MG63 (cell line): ENCODE measurements around the gene CCDC83. TPM values are rescaled to one million over a fixed set of nuclear protein-coding genes. Genes with fewer than 3 reads are reported as not detected.
"Not testable (repeated sequence)": the region's sequence is repeated elsewhere in the genome, so short reads cannot be mapped to it uniquely, and the experiment has no call there.

Experiments
- DNase-seq: peaks from one replicate; pipeline ENCODE4 v3.0.0-alpha.2; 2020
- H3K27me3 ChIP-seq: fragments of 250-450 bp; sonication (Bioruptor Pico); 2 replicates; pipeline ENCODE4 v1.5.1; 2020; ENCODE audit warnings: mild to moderate bottlenecking, moderate library complexity
- H3K36me3 ChIP-seq: fragments of 250-450 bp; sonication (Bioruptor Pico); 2 replicates; pipeline ENCODE4 v1.5.1; 2020; ENCODE audit warnings: mild to moderate bottlenecking, moderate library complexity
- H3K4me3 ChIP-seq: fragments of 250-450 bp; sonication (Bioruptor Pico); 2 replicates; pipeline ENCODE4 v1.5.1; 2020; ENCODE audit warnings: mild to moderate bottlenecking, moderate library complexity
- H3K9me3 ChIP-seq: fragments of 250-450 bp; sonication (Bioruptor Pico); 2 replicates; pipeline ENCODE4 v1.5.1; 2020; ENCODE audit warnings: mild to moderate bottlenecking, moderate library complexity
- total RNA-seq: library from RNA; depleted of rRNA; stranded (reverse); fragments of >200 nt; shearing (Covaris generic); gene quantifications from 2 replicates; pipeline ENCODE4 v1.2.3, GENCODE V29; 2014; ENCODE audit warnings: low replicate concordance

Gene CCDC83
- total RNA-seq, 1 experiment from 2014 or later = not detected

DNA sequence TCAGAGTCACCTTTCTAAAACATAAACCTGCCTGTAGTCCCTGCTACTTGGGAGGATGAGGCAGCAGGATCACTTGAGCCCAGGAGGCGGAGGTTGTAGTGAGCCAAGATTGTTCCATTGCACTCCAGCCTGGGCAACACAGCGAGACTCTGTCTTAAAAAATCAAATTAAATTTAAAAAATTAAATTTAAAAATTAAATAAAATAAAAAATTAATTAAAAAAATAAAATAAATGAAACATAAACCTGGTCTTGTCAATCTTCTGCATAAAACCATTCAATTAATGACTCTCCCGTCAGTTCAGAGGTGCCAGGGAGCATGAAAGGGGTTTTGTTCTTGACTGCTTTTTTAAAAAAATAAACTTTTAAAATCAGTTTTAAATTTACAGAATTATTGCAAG is 48.6 kb downstream of the CCDC83 start:
- no peak for DNase-seq
- no peaks in the 10 kb centered on the region for H3K9me3 ChIP-seq
- no peaks in the 10 kb centered on the region for H3K36me3 ChIP-seq
- no peak overlapping the region for H3K4me3 ChIP-seq
- H3K27me3 ChIP-seq = no peaks in the 10 kb centered on the region

GRCh38 chr11:85912414-85912813 is 57.2 kb downstream of the CCDC83 start:
- DNase-seq = no peak
- H3K9me3 ChIP-seq = 0 out of 2 replicates have a peak, but pooled peaks cover 3% of the 10 kb centered on the region
- H3K36me3 ChIP-seq = no peaks in the 10 kb centered on the region
- H3K4me3 ChIP-seq = no peak overlapping the region
- 0 out of 2 replicates have a peak, but pooled peaks cover 2% of the 10 kb centered on the region for H3K27me3 ChIP-seq

DNA sequence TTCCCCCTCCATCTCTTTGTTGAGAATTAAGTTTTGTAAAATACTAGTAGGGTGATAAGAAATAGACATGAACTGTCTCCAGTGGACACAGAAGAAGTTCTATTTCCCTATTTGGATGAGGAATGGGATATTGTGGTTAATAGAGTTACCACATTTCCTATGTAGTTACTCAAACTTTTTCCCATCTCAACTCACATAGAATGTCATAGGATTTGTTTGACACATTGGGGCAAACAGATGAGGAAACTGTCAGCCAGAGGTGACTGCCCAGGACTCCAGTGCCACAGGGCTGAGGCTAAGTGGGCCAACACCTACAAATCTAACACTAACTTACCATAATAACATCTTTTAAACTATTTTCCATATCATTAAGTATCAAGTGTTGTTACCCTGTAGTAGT is 58.3 kb downstream of the CCDC83 start:
- Histone ChIP-seq H3K4me3 (no peak overlapping the region), H3K36me3 (no peaks in the 10 kb centered on the region), H3K27me3 (0 out of 2 replicates have a peak, but pooled peaks cover 2% of the 10 kb centered on the region), H3K9me3 (0 out of 2 replicates have a peak, but pooled peaks cover 3% of the 10 kb centered on the region)
- no peak for DNase-seq

GRCh38 chr11:85914425-85914824 is 59.2 kb downstream of the CCDC83 start:
- H3K4me3 ChIP-seq = no peak overlapping the region
- DNase-seq = no peak
- H3K36me3 ChIP-seq = no peaks in the 10 kb centered on the region
- 0 out of 2 replicates have a peak, but pooled peaks cover 3% of the 10 kb centered on the region for H3K9me3 ChIP-seq
- 0 out of 2 replicates have a peak, but pooled peaks cover 2% of the 10 kb centered on the region for H3K27me3 ChIP-seq

DNA sequence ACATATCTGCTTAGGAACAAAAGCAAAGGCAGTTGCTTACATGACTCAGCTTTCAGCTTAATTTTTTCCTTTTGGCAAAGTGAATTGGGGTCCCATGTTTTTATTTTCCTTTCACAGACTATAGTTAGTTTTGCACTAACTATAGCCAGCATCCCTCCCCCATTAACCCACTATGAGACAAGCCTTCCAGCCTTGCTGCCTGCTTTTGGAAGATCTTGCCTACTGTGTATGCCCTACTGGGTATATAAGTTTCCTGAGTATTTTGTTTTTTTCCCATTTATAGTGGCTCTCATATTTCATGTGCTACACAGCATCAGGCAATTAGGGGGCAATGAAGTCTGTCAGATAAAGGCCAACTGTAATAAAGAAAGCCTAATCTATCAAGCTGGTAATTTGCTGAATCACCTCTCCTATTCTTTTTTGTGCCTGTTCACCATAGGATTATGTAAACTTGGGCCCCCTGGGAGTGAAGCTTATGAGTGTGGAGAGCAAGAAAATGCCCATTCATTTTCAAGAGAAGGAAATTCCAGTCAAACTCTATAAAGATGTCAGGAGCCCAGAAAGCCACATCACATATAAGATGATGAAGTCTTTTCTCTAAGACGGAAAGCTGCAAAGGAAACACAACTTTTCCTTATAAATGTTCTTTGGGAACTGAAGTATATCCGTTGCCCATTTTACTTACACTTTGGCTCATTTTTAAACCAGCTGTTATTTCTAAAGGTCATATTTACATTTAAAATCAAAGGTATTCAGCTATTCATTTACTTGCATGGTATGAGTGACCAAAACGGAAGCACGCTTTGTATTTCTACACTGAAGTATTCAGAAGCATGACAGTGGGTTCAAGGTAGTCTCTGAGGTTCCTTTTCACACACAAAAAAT is 64.0 kb downstream of the CCDC83 start:
- 0 out of 2 replicates have a peak, but pooled peaks cover 3% of the 10 kb centered on the region for H3K9me3 ChIP-seq
- H3K27me3 ChIP-seq = 0 out of 2 replicates have a peak, but pooled peaks cover 2% of the 10 kb centered on the region
- no peak for DNase-seq
- H3K36me3 ChIP-seq = no peaks in the 10 kb centered on the region
- H3K4me3 ChIP-seq = no peak overlapping the region

DNA sequence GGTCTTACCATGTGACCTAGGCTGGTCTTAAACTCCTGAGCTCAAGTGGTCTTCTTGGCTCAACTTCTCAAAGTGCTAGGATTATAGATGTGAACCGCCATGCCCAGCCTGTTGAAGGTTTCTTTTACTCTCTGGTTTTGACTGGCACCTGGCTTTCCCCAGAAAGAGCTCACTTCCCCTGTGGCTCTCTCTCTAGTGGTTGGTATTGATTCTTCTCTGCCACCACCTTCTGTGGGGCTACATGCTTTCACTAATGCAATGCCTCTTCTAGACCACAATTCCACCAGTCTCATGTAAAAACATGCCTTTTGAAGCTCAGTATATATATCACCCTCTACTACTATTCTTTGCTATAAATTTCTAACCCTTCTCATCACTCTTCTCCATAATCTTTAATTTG is 67.2 kb downstream of the CCDC83 start:
- H3K36me3 ChIP-seq = no peaks in the 10 kb centered on the region
- no peaks in the 10 kb centered on the region for H3K9me3 ChIP-seq
- peaks cover 2% of the 10 kb centered on the region; the same call in 1 of the 2 replicates for H3K27me3 ChIP-seq
- no peak overlapping the region for H3K4me3 ChIP-seq
- DNase-seq = no peak

DNA sequence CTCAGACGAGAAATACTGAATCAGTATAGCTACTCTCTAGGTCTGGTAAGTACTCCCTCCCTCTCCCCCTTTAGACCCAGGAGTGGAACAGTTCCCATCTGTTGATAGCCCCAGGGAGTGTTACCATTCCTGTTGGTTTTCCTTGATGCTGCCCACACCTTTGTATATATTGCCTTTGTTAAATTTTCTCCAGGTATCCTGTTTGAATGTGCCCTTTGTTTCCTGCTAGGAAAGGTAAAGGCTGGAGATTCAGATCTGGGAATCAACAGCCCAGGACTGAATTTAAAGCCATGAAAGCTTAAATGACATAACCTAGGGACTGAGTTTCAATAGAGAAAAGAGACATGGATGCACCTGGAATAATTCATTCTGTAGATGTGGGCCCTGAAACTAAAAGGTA is 68.3 kb downstream of the CCDC83 start:
- Histone ChIP-seq H3K27me3 (peaks cover 2% of the 10 kb centered on the region; the same call in 1 of the 2 replicates), H3K9me3 (no peaks in the 10 kb centered on the region)

GRCh38 chr11:85926653-85927214 is 71.6 kb downstream of the CCDC83 start:
- H3K4me3 ChIP-seq, H3K27me3 ChIP-seq, H3K9me3 ChIP-seq, H3K36me3 ChIP-seq, DNase-seq: not testable (repeated sequence)

More for the DNA sequence above, 68.3 kb downstream of the CCDC83 start:
- H3K36me3 ChIP-seq = no peaks in the 10 kb centered on the region
- no peak overlapping the region for H3K4me3 ChIP-seq
- no peak for DNase-seq

- Histone ChIP-seq H3K27me3 (no peaks in the 10 kb centered on the region; the same call in none of the 2 replicates), H3K9me3 (no peaks in the 10 kb centered on the region), H3K4me3 (no peak overlapping the region), H3K36me3 (no peaks in the 10 kb centered on the region)
- DNase-seq = no peak
These were observed 75.7 kb downstream of the CCDC83 start for GRCh38 chr11:85930879-85931366.

GRCh38 chr11:85934596-85935169 is 79.5 kb downstream of the CCDC83 start:
- H3K36me3 ChIP-seq = no peaks in the 10 kb centered on the region
- no peak overlapping the region for H3K4me3 ChIP-seq
- DNase-seq = no peak
- no peaks in the 10 kb centered on the region; the same call in 1 of the 2 replicates for H3K27me3 ChIP-seq
- H3K9me3 ChIP-seq = no peaks in the 10 kb centered on the region

DNA sequence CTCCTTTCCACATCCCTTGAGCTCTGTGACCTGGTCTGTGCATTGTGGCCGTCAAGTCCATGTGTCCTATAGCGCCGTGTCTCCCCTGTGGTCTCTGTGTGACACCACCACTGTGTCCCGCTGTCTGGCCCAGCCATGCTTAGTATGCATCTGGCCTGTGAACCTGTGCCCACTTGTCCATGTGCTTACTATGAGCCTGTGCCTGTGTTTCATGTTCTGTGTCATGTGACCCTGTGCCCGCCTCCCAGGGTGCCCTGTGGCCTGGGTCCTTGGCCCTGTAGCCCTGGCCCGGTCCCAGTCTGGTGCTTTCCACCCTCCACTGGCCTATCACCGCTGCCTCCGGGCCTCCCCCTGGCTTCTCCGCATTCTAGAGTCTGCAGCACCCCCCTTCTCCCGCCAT is 80.6 kb downstream of the CCDC83 start:
- Histone ChIP-seq H3K27me3 (no peaks in the 10 kb centered on the region), H3K4me3 (no peak overlapping the region), H3K36me3 (no peaks in the 10 kb centered on the region), H3K9me3 (no peaks in the 10 kb centered on the region)
- DNase-seq = no peak

GRCh38 chr11:85937835-85938234 is 82.7 kb downstream of the CCDC83 start:
- Histone ChIP-seq H3K36me3 (no peaks in the 10 kb centered on the region), H3K27me3 (no peaks in the 10 kb centered on the region), H3K9me3 (no peaks in the 10 kb centered on the region), H3K4me3 (no peak overlapping the region)
- no peak for DNase-seq

DNA sequence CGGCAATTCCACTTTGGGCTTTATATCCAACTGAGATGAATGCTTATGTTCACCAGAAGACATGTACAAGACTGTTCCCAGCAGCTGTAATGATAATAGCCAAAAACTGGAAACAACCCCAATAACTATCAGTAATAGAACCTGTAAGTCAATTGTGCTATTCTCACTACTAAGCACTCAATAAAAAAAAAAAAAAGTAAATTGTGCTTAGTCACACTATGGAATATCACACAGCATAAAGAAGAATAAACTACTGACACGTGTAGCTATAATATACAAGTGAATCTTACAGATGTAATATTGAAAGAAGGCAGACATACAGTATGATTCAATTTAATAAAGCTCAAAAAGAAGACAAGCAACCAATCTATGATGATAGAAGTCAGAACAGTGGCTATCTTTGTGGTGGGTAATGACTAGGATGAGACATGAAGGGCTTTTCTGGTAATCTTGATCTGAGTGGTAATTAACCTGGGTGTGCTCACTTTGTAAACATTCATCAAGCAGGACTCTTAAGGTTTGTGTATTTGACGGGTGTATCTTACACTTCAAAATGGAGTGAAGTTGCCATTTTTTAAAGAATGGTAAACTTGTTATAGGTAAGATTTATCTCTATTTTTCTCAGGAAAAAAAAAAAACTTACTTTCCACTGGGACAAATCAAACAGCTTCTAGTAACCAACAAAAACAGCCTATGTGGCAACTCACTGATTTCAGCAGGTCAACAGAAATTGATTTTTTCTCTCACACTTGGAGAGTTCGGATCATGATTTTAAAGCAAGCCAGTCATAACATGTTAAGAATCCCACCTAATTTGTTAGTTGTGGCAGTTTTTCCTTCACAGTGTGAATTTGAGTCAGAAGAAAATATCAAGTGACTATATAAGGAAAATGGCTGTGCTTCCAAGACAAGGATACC is 84.2 kb downstream of the CCDC83 start:
- DNase-seq = no peak
- Histone ChIP-seq H3K4me3 (no peak overlapping the region), H3K9me3 (no peaks in the 10 kb centered on the region), H3K36me3 (no peaks in the 10 kb centered on the region), H3K27me3 (no peaks in the 10 kb centered on the region)

- Histone ChIP-seq H3K9me3 (no peaks in the 10 kb centered on the region), H3K4me3 (no peak overlapping the region), H3K36me3 (no peaks in the 10 kb centered on the region), H3K27me3 (no peaks in the 10 kb centered on the region)
- DNase-seq = peak; percentile 36
These were observed 86.3 kb downstream of the CCDC83 start for GRCh38 chr11:85941380-85941973.

DNA sequence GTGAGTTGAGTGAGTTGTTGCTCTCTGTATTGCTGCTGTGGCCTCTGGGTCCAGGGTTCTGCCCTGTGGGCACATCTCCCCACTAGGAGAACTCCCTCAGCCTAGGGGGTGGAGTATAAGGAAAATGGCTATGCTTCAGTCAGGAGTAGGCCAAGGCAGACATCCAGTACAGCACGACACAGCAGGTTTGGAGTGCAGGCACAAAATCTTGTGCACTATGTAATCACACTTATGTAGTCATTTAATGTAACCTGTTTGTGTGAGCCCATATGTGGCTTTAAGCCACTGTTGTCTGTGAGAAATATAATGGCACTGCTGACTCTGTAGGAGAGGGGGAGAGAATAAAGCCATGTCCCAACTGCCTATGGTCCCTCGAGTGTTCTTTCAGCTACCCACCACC is 90.1 kb downstream of the CCDC83 start:
- Histone ChIP-seq H3K27me3 (no peaks in the 10 kb centered on the region), H3K4me3 (no peak overlapping the region), H3K9me3 (no peaks in the 10 kb centered on the region), H3K36me3 (no peaks in the 10 kb centered on the region)
- no peak for DNase-seq

- Histone ChIP-seq H3K9me3 (no peaks in the 10 kb centered on the region), H3K36me3 (no peaks in the 10 kb centered on the region)
These were observed 90.6 kb downstream of the CCDC83 start for GRCh38 chr11:85945788-85946187.

More at GRCh38 chr11:85945788-85946187, 90.6 kb downstream of the CCDC83 start:
- no peak for DNase-seq
- no peaks in the 10 kb centered on the region for H3K27me3 ChIP-seq
- H3K4me3 ChIP-seq = no peak overlapping the region
